Activated CD8-positive, alpha-beta T cell treated with anti-CD3 and anti-CD28 coated beads for 36 hours (primary cell): ENCODE results near the gene PTRH1. TPM values are rescaled to one million over a fixed set of nuclear protein-coding genes. Genes with fewer than 3 reads are reported as not detected.

Experiments used
- ATAC-seq: fragments of 200-7000 bp; cut with Tn5 transposase; one replicate; pipeline ENCODE4 v1.10.0; 2021; ENCODE audit warnings: mild to moderate bottlenecking, moderate library complexity
- CTCF ChIA-PET: fragments of 350-600 bp; sonication (Branson Sonifier 250); formaldehyde crosslinking; loops from one replicate; lab custom pipeline; 2021; ENCODE audit warnings: antibody characterized with exemption; lab: Charles Lee
- POLR2A ChIA-PET: fragments of 350-600 bp; sonication (Branson Sonifier 250); formaldehyde crosslinking; loops from one replicate; lab custom pipeline; 2021; ENCODE audit warnings: antibody characterized with exemption; lab: Charles Lee
- DNase-seq: peaks from one replicate; pipeline ENCODE4 v3.0.0-alpha.2; 2020
- H3K27ac Mint-ChIP-seq: one replicate; pipeline ENCODE4 v1.8.0; 2021; ENCODE audit warnings: mild to moderate bottlenecking, mixed read lengths
- H3K27me3 Mint-ChIP-seq: one replicate; pipeline ENCODE4 v1.8.0; 2021; ENCODE audit warnings: mixed read lengths
- H3K36me3 Mint-ChIP-seq: one replicate; pipeline ENCODE4 v1.8.0; 2021; ENCODE audit warnings: low read depth, mixed read lengths
- H3K4me1 Mint-ChIP-seq: one replicate; pipeline ENCODE4 v1.8.0; 2021; ENCODE audit warnings: low read depth, mixed read lengths
- H3K4me3 Mint-ChIP-seq: one replicate; pipeline ENCODE4 v1.8.0; 2021; ENCODE audit warnings: mild to moderate bottlenecking, moderate library complexity, mixed read lengths
- H3K9me3 Mint-ChIP-seq: one replicate; pipeline ENCODE4 v1.8.0; 2021; ENCODE audit warnings: mixed read lengths
- intact Hi-C: fragments of 100-400 bp; cut with micrococcal nuclease; formaldehyde crosslinking; loops from one replicate; pipeline ENCODE4 v1.10.0; 2022
- total RNA-seq, 2 experiments: library from RNA; stranded (reverse); gene quantifications; one replicate each; pipeline ENCODE4 v1.2.3, GENCODE V29; 2021
- TF ChIP-seq, protein P1 (sequence below): fragments of 200-600 bp; IDR thresholded peaks from one replicate; pipeline ENCODE4 v1.8.0; 2022; ENCODE audit warnings: antibody characterized with exemption, mild to moderate bottlenecking

PTRH1 gene, protein sequence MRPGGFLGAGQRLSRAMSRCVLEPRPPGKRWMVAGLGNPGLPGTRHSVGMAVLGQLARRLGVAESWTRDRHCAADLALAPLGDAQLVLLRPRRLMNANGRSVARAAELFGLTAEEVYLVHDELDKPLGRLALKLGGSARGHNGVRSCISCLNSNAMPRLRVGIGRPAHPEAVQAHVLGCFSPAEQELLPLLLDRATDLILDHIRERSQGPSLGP
- 10 to 100 TPM; 15.9 to 16.0 TPM for total RNA-seq

DNA sequence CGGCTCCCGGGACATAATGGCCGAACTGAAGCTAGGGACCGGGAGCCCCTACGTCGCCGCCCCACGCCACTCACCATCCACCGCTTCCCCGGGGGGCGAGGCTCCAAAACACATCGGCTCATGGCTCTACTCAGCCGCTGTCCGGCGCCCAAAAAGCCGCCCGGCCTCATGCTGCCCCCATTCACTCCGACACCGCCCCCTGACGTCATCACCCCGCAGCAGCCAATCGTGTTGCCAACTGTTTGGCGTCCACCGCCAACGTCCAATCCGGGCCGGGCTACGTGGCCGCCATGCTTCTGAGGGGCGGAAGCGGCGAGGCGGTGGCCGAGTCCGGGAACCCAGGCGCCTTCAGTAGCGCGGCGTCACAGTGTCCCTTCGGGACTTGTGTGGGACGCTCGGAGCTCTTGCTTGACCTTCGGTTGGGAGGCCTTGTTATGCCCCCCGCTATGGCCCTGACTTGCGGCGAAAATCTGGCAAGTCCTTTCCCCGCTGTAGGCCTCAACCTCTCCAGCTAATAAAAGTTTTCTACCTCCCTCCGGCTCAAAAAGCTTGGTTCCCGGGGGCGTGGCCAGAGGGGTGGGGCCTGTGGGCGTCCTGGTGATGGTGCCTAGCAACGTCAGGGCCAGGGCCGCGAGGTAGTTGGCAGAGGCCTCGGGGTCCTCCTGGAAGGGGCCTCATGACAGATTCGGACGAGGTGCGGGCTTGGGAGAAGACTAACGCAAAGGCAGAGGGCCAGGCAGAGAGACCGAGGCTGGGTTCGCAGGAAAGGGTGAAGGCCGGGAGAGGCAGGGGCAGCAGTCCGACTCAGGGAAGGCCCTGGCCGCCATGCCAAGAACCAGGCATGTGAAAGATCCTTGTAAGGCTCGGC, at the start of gene PTRH1, which contains the start of gene TTC16:
Gene PTRH1, minus strand, starts transcription at position 194 of the 868 bp plus-strand sequence. Its CDS starts 24 bp downstream, at position 170.
Gene TTC16, plus strand, starts transcription at position 610 of the 868 bp plus-strand sequence. Its CDS starts 67 bp downstream, at position 677.
- POLR2A ChIA-PET = interaction anchor here (0.8 to 4.1 kb wide), 12 partner anchors 9 to 268 kb away, joined by 3 to 26 read pairs (median 4); partner anchors contain the start of gene TOR2A
- Mint-ChIP-seq H3K4me3 (peak within 1 kb of the TSS; percentile 89), H3K4me1 (peaks cover 36% of the 10 kb centered on the region), H3K36me3 (no peaks in the 10 kb centered on the region), H3K9me3 (no peaks in the 10 kb centered on the region), H3K27me3 (no peaks in the 10 kb centered on the region), H3K27ac (peak within 1 kb of the TSS; percentile 93)
- peak; percentile 95 for ATAC-seq
- TF ChIP-seq, protein P1, sequence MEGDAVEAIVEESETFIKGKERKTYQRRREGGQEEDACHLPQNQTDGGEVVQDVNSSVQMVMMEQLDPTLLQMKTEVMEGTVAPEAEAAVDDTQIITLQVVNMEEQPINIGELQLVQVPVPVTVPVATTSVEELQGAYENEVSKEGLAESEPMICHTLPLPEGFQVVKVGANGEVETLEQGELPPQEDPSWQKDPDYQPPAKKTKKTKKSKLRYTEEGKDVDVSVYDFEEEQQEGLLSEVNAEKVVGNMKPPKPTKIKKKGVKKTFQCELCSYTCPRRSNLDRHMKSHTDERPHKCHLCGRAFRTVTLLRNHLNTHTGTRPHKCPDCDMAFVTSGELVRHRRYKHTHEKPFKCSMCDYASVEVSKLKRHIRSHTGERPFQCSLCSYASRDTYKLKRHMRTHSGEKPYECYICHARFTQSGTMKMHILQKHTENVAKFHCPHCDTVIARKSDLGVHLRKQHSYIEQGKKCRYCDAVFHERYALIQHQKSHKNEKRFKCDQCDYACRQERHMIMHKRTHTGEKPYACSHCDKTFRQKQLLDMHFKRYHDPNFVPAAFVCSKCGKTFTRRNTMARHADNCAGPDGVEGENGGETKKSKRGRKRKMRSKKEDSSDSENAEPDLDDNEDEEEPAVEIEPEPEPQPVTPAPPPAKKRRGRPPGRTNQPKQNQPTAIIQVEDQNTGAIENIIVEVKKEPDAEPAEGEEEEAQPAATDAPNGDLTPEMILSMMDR = no peak
- intact Hi-C loops = no loop called here
- peak; percentile 98 for DNase-seq
- CTCF ChIA-PET = interaction anchor here (0.6 to 4.1 kb wide), 7 partner anchors 17 to 179 kb away, joined by 3 to 25 read pairs (median 3); partner anchors contain the start of gene TOR2A

DNA sequence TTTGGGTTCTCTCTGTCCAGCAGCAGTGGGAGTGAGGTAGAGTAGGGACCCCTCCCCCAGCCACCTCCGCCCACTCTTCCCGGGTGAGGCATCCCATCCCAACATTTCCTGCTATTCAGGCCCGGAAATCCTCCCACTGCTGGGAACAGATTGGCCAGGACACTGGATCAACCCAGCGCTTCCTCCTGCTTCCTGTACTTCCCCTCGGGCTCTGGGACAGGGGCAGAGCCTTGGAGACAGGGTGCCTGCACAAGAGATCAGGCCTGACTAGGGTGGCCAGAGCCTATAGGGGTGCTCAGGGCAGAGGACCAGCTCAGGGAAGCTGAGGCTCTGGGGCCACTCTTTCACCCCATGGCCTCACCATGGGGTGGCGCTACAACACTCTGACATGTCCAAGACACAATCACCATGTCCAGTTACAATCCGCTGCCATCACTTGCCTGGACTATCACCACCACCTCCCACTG, 48.5 kb upstream of the PTRH1 start:
- Mint-ChIP-seq H3K4me3 (no peak overlapping the region), H3K4me1 (peaks cover 49% of the 10 kb centered on the region), H3K27me3 (no peaks in the 10 kb centered on the region), H3K36me3 (peaks cover 36% of the 10 kb centered on the region), H3K9me3 (no peaks in the 10 kb centered on the region), H3K27ac (peak overlapping the region; percentile 35)
- TF ChIP-seq, protein P1 = peak; percentile 38
- intact Hi-C loops = no loop called here
- ChIA-PET CTCF (interaction anchor here (0.7 to 16.0 kb wide), 12 partner anchors 8 to 238 kb away, joined by 3 to 144 read pairs (median 4); partner anchors contain the start of genes CDK9, SH2D3C and TOR2A), POLR2A (interaction anchor here (1.3 to 1.5 kb wide), 2 partner anchors 23 to 319 kb away, joined by 3 to 5 read pairs; no protein-coding TSS in a partner anchor)
- ATAC-seq (peak; percentile 64), DNase-seq (peak; percentile 58)

DNA sequence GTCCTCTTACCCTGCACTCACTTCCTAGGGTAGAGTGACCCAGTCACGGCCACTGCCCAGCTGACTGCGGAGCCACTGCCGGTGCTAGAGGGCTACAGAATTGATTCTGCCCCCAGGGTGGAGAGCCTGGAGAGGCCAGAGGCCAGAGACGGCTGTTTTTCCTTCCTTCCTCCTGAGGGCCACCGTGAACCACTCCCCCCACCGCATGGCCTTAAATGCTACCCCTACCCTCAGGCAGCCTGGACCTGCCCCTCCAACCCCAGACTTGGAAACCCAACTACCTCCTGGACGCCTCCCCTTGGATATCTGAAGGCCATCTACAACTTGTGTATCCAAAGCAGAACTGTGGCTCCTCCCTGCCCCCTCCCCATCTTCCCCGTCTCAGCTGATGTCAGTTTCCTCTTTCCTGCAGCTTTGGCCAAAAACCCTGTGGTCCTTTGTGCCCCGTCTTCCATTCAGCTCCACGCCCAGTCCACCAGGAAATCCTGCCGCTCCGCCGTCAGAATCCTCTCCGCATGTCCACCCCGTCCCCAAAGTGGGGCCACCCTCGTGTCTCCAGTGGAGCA, 46.7 kb upstream of the PTRH1 start:
- Mint-ChIP-seq H3K27ac (peak overlapping the region; percentile 28), H3K9me3 (no peaks in the 10 kb centered on the region), H3K4me3 (no peak overlapping the region), H3K4me1 (peaks cover 37% of the 10 kb centered on the region), H3K36me3 (peaks cover 31% of the 10 kb centered on the region), H3K27me3 (no peaks in the 10 kb centered on the region)
- intact Hi-C loops = no loop called here
- CTCF ChIA-PET = interaction anchor here (1.5 to 16.0 kb wide), 3 partner anchors 13 to 27 kb away, joined by 6 to 144 read pairs (median 11); partner anchors contain the start of genes CDK9, SH2D3C and TOR2A
- ATAC-seq (no peak), DNase-seq (no peak)
- POLR2A ChIA-PET = no interaction called here
- TF ChIP-seq, protein P1 = no peak

DNA sequence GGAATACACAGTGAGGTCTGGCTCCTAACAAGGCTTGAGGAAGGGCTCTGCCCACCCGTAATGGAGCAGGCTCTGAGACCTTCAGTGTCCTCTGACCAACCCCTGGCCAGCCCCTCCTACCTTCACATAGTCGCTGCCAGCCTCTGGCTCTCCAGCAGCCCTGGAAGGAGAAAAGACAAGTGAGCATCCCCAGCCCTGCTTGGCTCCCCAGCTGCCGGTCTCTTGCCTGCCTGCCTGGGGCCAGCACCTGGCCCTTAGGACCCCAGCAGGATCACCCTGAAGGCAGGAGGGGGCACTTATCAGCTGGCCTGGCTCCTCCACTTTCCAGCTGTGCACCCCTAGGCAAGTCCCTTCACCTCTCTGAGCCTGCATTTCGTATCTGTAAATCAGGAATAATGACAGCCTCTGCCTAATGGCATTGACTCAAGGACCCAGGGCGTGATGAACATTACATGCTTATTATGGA, 46.1 kb upstream of the PTRH1 start:
- peaks cover 32% of the 10 kb centered on the region for H3K4me1 Mint-ChIP-seq
- TF ChIP-seq, protein P1 = no peak
- CTCF ChIA-PET = interaction anchor here (1.5 to 16.0 kb wide), 2 partner anchors 22 to 27 kb away, joined by 6 to 144 read pairs; partner anchors contain the start of genes CDK9, SH2D3C and TOR2A
- H3K9me3 Mint-ChIP-seq = no peaks in the 10 kb centered on the region
- peaks cover 26% of the 10 kb centered on the region for H3K36me3 Mint-ChIP-seq
- ATAC-seq = no peak
- no peak overlapping the region for H3K27ac Mint-ChIP-seq
- DNase-seq = no peak
- H3K27me3 Mint-ChIP-seq = no peaks in the 10 kb centered on the region
- intact Hi-C loops = no loop called here
- H3K4me3 Mint-ChIP-seq = no peak overlapping the region
- POLR2A ChIA-PET = no interaction called here
